Measurements from ENCODE around the gene SORCS2. TPM values are rescaled to one million over a fixed set of nuclear protein-coding genes. Genes with fewer than 3 reads are reported as not detected.

The SORCS2 gene
- total RNA-seq, 1 experiment from 2014 or later: not detected

DNA sequence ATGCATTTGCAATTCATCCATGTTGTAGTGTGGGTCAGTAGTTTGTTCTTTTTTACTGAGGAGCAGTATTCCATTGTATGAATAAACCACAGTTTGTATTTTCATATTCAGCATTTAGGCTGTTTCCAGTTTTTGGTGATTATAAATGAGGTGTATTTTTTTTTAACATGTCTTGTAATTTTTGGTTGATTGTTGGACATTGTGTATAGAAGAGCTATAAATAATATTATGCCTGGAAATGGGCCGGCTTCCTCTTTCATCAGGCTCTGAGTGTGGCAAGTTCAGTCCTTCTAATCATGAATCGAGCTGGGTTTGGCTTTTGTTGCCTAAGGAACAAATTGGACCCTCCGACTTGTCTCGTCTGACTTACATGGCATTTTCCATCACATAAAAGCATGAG lies 126.7 kb downstream of the SORCS2 start:
- Mint-ChIP-seq H3K9me3 (ENCODE audit: unreplicated experiment) (no peaks in the 10 kb centered on the region), H3K27me3 (ENCODE audit: insufficient read depth, unreplicated experiment) (peaks cover 16% of the 10 kb centered on the region), H3K27ac (ENCODE audit: low read depth, unreplicated experiment) (no peak overlapping the region), H3K4me1 (ENCODE audit: insufficient read depth, unreplicated experiment) (no peaks in the 10 kb centered on the region), H3K36me3 (ENCODE audit: insufficient read depth, unreplicated experiment) (no peaks in the 10 kb centered on the region), H3K4me3 (ENCODE audit: unreplicated experiment) (no peak overlapping the region)
- DNase-seq (ENCODE audit: unreplicated experiment): no peak
- ChIA-PET CTCF (interaction anchor here (0.6 kb wide), 1 partner anchor 129 kb away, joined by 5 read pairs; no protein-coding TSS in a partner anchor), POLR2A (no interaction called here)
- TF ChIP-seq, protein P1, sequence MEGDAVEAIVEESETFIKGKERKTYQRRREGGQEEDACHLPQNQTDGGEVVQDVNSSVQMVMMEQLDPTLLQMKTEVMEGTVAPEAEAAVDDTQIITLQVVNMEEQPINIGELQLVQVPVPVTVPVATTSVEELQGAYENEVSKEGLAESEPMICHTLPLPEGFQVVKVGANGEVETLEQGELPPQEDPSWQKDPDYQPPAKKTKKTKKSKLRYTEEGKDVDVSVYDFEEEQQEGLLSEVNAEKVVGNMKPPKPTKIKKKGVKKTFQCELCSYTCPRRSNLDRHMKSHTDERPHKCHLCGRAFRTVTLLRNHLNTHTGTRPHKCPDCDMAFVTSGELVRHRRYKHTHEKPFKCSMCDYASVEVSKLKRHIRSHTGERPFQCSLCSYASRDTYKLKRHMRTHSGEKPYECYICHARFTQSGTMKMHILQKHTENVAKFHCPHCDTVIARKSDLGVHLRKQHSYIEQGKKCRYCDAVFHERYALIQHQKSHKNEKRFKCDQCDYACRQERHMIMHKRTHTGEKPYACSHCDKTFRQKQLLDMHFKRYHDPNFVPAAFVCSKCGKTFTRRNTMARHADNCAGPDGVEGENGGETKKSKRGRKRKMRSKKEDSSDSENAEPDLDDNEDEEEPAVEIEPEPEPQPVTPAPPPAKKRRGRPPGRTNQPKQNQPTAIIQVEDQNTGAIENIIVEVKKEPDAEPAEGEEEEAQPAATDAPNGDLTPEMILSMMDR (IDR thresholded peaks at IDR 0.05; ENCODE audit: unreplicated experiment): no peak
- intact Hi-C loops (cut with micrococcal nuclease): no loop called here
- BruUV-seq (replicated peaks): no TSS peak

DNA sequence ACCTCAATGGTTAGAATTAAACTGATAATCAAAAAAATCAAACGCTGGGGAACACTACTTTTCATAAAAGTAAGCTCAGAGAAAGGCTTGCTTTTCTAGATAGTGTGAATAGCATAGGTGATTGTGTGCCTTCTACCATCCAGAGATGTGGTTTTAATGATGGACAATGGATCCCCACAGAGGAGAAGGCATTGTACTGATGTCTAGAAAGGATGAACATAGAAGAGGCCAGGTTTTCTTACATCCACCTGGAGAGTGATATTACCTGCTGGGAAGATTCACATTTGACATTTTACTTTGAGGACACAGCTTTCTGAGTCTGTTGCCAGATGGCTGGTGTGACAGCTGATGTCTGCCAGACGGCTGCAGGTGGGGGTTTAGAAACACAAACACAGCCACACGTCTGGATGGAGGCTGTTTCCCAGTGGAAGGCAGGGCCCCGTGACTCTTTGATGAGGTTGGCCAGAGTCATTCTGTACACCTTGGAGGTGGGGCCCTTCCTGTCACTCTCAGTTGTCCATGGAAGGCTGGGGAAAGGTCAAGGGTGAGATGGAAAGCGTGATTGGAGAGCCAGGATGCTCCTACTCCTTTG lies 128.0 kb downstream of the SORCS2 start:
- no TSS peak for BruUV-seq (replicated peaks)
- no peaks in the 10 kb centered on the region for H3K4me1 Mint-ChIP-seq (ENCODE audit: insufficient read depth, unreplicated experiment)
- no peak overlapping the region for H3K27ac Mint-ChIP-seq (ENCODE audit: low read depth, unreplicated experiment)
- H3K9me3 Mint-ChIP-seq (ENCODE audit: unreplicated experiment): no peaks in the 10 kb centered on the region
- H3K27me3 Mint-ChIP-seq (ENCODE audit: insufficient read depth, unreplicated experiment): peaks cover 13% of the 10 kb centered on the region
- ChIA-PET CTCF (interaction anchor here (0.7 to 0.9 kb wide), 2 partner anchors 15 to 49 kb away, joined by 3 to 4 read pairs; no protein-coding TSS in a partner anchor), POLR2A (no interaction called here)
- H3K36me3 Mint-ChIP-seq (ENCODE audit: insufficient read depth, unreplicated experiment): no peaks in the 10 kb centered on the region
- no peak for DNase-seq (ENCODE audit: unreplicated experiment)
- intact Hi-C loops (cut with micrococcal nuclease): loop anchor here (10.0 kb wide), 1 partner anchor 394 kb away; no protein-coding TSS in a partner anchor
- TF ChIP-seq, protein P1 (IDR thresholded peaks at IDR 0.05; ENCODE audit: unreplicated experiment): no peak
- no peak overlapping the region for H3K4me3 Mint-ChIP-seq (ENCODE audit: unreplicated experiment)

DNA sequence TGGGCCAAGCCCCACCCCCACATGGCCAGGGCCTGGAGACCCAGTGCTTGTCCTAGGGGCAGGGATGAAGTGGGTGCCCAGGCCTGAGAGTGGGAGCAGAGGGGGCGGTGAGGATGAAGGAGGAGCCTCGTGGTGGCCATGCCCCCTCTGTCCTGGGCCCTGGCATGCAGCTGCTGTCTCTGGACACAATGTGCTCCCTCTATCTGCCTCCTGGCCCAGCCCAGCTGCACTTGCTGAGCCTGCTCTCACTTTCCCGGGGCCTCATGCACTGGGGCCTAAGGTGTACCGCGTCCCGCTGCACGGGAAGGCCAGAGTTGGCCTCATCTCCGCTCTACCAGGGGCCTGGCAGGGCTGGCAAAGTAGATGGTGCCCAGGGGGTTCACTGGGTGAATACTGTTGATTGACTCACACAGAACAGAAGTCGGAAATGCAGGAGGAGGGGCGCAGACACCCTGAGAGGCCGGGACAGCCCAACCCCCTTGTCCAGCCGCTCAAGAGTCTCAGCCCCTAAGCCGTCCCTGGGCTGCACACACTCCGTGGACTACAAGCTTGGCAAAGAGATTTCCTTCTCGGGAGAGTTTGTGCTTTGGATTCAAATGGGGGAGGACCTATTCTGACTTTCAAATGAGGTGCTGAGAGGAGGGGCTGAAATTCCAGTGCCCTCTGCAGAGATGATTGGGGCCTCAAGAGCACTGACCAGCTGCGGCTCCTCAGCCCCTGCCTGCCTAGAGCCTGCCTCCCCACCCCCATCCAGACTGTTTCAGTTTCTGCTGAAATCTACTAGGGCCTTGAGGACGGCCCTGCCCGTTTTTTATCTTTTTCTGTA lies 130.0 kb downstream of the SORCS2 start:
- Mint-ChIP-seq H3K9me3 (ENCODE audit: unreplicated experiment) (no peaks in the 10 kb centered on the region), H3K4me1 (ENCODE audit: insufficient read depth, unreplicated experiment) (no peaks in the 10 kb centered on the region), H3K27me3 (ENCODE audit: insufficient read depth, unreplicated experiment) (no peaks in the 10 kb centered on the region), H3K4me3 (ENCODE audit: unreplicated experiment) (no peak overlapping the region), H3K27ac (ENCODE audit: low read depth, unreplicated experiment) (no peak overlapping the region), H3K36me3 (ENCODE audit: insufficient read depth, unreplicated experiment) (no peaks in the 10 kb centered on the region)
- POLR2A ChIA-PET: no interaction called here
- intact Hi-C loops (cut with micrococcal nuclease): loop anchor here (10.0 kb wide), 1 partner anchor 392 kb away; no protein-coding TSS in a partner anchor
- CTCF ChIA-PET: no interaction called here
- TF ChIP-seq, protein P1 (IDR thresholded peaks at IDR 0.05; ENCODE audit: unreplicated experiment): no peak
- no TSS peak for BruUV-seq (replicated peaks)
- DNase-seq (ENCODE audit: unreplicated experiment): no peak

DNA sequence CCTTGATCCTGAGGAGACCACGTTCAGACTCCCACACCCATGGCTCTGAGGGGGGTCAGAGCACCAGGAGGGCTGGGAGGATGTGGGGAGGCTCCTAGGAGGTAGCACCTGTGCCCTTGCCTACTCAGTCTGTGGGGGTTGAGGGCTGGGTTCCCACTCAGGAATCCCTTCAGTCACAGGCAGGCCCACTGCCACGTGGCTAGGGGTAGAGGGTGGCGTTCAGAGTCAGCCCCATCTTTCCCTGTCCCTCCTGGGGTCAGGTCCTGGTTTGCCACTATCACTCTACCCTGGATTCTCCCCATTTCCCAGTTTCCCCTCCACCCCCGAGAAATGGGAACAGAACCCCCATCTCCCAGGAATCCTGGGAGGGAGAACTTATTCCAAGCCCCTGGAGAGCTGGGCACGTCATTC lies 131.1 kb downstream of the SORCS2 start:
- intact Hi-C loops (cut with micrococcal nuclease): loop anchor here (10.0 kb wide), 1 partner anchor 391 kb away; no protein-coding TSS in a partner anchor
- Mint-ChIP-seq H3K4me3 (ENCODE audit: unreplicated experiment) (no peak overlapping the region), H3K9me3 (ENCODE audit: unreplicated experiment) (no peaks in the 10 kb centered on the region), H3K36me3 (ENCODE audit: insufficient read depth, unreplicated experiment) (no peaks in the 10 kb centered on the region), H3K4me1 (ENCODE audit: insufficient read depth, unreplicated experiment) (no peaks in the 10 kb centered on the region), H3K27ac (ENCODE audit: low read depth, unreplicated experiment) (no peak overlapping the region), H3K27me3 (ENCODE audit: insufficient read depth, unreplicated experiment) (no peaks in the 10 kb centered on the region)
- no peak for DNase-seq (ENCODE audit: unreplicated experiment)
- POLR2A ChIA-PET: no interaction called here
- no TSS peak for BruUV-seq (replicated peaks)
- CTCF ChIA-PET: interaction anchor here (1.2 kb wide), 1 partner anchor 412 kb away, joined by 4 read pairs; no protein-coding TSS in a partner anchor
- TF ChIP-seq, protein P1 (IDR thresholded peaks at IDR 0.05; ENCODE audit: unreplicated experiment): no peak

Data from MCF 10A (cell line).